ENCODE measurements around the gene PLA2G4E. TPM values are rescaled to one million over a fixed set of nuclear protein-coding genes. Genes with fewer than 3 reads are reported as not detected.

Gene PLA2G4E
- total and polyA plus RNA-seq, 2 of the 13 experiments (the other 11 are each of a cell fraction or from before 2014, with no cell fraction given) = not detected

DNA sequence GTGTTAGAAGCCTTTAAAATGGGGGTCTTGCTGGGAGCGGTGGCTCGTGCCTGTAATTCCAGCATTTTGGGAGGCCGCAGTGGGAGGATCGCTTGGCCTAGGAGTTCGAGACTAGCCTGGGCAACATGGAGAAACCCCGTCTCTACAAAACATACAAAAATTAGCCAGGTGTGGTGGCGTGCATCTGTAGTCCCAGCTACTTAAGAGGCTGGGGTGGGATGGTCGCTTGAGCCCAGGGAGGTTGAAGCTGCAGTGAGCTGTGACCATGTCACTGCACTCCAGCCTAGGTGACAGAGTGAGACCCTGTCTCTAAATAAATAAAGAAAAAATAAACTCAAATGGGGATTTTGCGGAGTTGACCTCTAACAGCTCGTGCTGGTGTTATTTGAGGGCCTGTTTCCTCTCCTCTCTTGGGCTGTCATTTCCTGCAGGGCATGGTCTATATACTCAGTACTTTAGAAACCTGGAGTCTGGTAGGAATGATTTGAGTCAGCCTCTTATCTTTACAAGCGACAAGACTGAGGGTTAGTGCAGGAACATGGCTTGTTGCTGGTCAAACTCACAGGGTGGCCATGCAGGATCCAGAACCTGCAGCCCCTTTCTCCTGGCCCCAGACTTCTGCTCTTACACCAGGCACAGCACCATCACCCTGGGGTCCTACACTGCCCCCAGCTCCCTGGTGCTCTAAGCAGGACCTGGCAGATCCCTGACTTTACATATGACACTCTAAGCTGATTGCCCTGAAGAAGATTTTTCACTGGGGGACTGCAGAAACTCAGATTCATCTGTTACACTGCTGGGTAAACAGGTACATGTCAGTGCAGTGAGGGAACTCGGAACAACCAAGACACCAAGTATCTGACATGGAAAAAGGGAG is 63.6 kb downstream of the PLA2G4E start:
- Histone ChIP-seq H3K9me3 (ENCODE audit: low read length) (no peaks in the 10 kb centered on the region), H3K4me2 (ENCODE audit: low read depth, low read length) (no peak overlapping the region), H2AFZ (ENCODE audit: low read length) (no peak overlapping the region), H3K27ac (ENCODE audit: extremely low read length, insufficient read depth, low read length) (no peak overlapping the region), H3K36me3 (replicated peaks in 1 of 2; ENCODE audit: control insufficient read depth in 1 of 2, insufficient read depth in 2 of 2, low read length in 2 of 2) (peaks cover 1 to 2% of the 10 kb centered on the region in 2 experiments; a peak in 4 of 5 replicates), H3K27me3 (ENCODE audit: control insufficient read depth in 1 of 2, insufficient read depth in 2 of 2, low read length in 2 of 2) (no peaks in the 10 kb centered on the region), H3K79me2 (ENCODE audit: insufficient read depth, low read length) (peaks cover 3% of the 10 kb centered on the region), H3K9ac (ENCODE audit: insufficient read depth, low read depth, low read length) (no peak overlapping the region), H3K4me1 (ENCODE audit: insufficient read depth, low read length) (peaks cover 27% of the 10 kb centered on the region), H3K4me3 (replicated peaks in 1 of 3; ENCODE audit: insufficient read depth in 1 of 3, low read depth in 2 of 3, low read length in 3 of 3) (no peak overlapping the region), H4K20me1 (ENCODE audit: insufficient read depth, low read length) (no peaks in the 10 kb centered on the region)
- no TSS peak for BruUV-seq (replicated peaks)
- TF ChIP-seq PAF1 (CRISPR knock-in tag; IDR thresholded peaks at IDR 0.05) = no peak
- TF ChIP-seq ZMYM2 (CRISPR knock-in tag; IDR thresholded peaks at IDR 0.05) = no peak
- no peak for TF ChIP-seq ZNF446 (CRISPR knock-in tag; IDR thresholded peaks at IDR 0.05)
- TF ChIP-seq EHMT2 (IDR thresholded peaks at IDR 0.05; ENCODE audit: borderline replicate concordance, low read depth, low read length) = no peak
- no peak for TF ChIP-seq PPARG (CRISPR knock-in tag; conservative IDR thresholded peaks at IDR 0.05)
- TF ChIP-seq EZH2 (conservative IDR thresholded peaks at IDR 0.05; ENCODE audit: low read depth, low read length) = no peak
- TF ChIP-seq FIP1L1 (IDR thresholded peaks at IDR 0.05; ENCODE audit: borderline replicate concordance, insufficient read depth, low read depth, low read length) = no peak
- no peak for TF ChIP-seq NCOA2 (CRISPR knock-in tag; IDR thresholded peaks at IDR 0.05)
- TF ChIP-seq, protein P1, sequence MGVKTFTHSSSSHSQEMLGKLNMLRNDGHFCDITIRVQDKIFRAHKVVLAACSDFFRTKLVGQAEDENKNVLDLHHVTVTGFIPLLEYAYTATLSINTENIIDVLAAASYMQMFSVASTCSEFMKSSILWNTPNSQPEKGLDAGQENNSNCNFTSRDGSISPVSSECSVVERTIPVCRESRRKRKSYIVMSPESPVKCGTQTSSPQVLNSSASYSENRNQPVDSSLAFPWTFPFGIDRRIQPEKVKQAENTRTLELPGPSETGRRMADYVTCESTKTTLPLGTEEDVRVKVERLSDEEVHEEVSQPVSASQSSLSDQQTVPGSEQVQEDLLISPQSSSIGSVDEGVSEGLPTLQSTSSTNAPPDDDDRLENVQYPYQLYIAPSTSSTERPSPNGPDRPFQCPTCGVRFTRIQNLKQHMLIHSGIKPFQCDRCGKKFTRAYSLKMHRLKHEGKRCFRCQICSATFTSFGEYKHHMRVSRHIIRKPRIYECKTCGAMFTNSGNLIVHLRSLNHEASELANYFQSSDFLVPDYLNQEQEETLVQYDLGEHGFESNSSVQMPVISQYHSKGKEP (CRISPR knock-in tag; IDR thresholded peaks at IDR 0.05) = no peak
- no peak for TF ChIP-seq HNF4A (CRISPR knock-in tag; IDR thresholded peaks at IDR 0.05)
- TF ChIP-seq SNAPC2 (CRISPR knock-in tag; IDR thresholded peaks at IDR 0.05) = no peak
- no peak for TF ChIP-seq IRF2 (CRISPR knock-in tag; IDR thresholded peaks at IDR 0.05)
- FAIRE-seq (no peak), ATAC-seq (no peak), DNase-seq (ENCODE audit: low spot score) (no peak)
- ChIA-PET POLR2A (no interaction called here), CTCF (ENCODE audit: low intra/inter-chr PET ratio, low total read pairs) (no interaction called here)
- in situ Hi-C loops (cut with HindIII; ENCODE audit: extremely low pct_ligation_motif_present, low pct_unique_long_range_greater_than_20kb) (no loop called here), intact Hi-C loops (cut with micrococcal nuclease; ENCODE audit: unreplicated experiment) (no loop called here)
- 90% methylated on average over 12 of the region's 12 CpGs for WGBS (ENCODE audit: low lambda C conversion rate)

All from HepG2 (cell line).